GM18505 (cell line): ENCODE measurements around the gene POU3F3.

ENCODE experiments used
- ATAC-seq: cut with Tn5 transposase; IDR thresholded peaks from one replicate; pipeline ENCODE4 v1.9.1; 2021; ENCODE audit not compliant: unreplicated experiment
- POLR2A ChIP-seq: IDR thresholded peaks from 4 replicates; pipeline ENCODE4 v1.6.1; 2011; ENCODE audit warnings: borderline replicate concordance; ENCODE audit not compliant: insufficient read depth, insufficient read length; ENCODE audit errors: extremely low read depth

Gene POU3F3

DNA sequence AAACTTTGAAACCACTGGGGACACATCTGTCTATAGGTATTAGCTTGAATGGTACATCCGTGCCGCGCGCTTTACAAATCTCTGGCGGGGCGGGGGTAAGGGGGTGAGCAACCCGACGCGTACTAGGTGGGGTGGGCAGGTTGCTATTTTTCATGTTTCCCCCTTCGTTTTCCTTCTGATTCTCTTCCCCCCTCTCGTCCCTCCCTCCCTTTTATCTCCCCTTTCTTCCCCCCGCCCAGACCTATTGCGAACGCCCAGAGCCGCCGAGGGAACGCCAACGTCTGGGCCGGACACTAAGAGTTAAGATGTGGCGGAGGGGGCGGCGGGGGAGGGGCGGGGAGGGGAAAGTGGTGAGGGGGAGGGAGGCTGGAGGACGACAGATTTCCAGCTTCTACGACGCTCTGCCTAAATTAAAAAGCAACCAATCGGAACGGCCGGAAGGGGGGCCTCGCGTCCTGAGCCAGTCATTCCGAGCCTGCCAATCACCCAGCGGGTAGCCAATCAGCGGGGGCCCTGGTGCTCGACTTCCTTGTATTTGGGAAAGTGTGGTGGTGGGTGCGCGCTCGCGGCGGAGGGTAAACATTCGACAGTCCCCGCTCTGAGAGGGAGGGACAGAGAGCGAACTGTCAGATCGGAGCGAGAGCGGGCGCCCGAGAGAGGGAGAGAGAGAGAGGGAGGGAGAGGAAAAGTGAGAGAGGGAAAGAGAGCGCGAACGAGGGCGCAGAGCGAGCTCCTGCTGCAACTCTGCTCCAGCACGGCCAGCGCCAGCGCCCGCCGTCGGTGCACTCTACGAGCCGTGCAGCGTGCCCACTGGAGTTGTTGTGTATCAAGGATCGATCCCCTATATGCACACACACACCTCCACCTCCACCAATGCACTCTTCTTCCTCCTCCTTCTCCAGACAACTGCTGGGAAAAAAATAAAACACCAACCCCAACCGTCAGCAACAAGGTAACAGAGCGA lies at the start of gene POU3F3:
Gene POU3F3 (plus strand): TSS at position 582 of the 964 bp plus-strand sequence. CDS start 1,396 bp downstream, outside the sequence.
- ATAC-seq, result peak; percentile 51

DNA sequence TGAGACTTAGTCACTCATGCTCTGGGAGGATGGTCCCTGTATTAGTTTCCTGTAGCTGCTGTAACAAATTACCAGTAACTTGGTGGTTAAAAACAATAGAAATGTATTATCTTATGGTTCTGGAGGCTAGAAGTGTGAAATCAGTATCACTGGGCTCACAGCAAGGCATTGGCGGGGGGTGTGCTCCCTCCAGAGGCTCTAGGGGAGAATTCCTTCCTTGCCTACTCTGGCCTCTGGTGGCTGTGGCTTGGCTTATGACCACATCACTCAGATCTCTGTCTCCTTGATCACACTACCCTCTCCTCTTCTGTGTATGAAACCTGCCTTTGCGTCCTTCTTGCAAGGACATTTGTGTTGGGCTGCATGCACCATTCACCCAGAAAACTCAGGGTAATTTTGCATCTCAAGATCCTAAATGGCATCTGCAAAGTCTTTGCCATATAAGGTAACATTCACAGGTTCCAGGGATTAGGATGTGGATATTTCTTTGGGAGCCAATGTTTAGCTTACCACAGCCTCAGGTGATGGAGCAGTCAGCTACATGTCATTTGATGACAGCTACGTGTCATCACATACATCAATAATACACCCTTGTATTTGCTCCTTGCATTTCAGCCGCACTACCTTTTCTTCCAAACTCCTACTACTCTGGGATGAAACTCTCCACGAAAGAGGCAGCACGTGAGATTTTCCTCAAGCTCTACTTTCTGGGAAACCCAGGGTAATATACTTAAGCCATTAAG lies 49.6 kb upstream of the POU3F3 start:
- no peak for ATAC-seq
- TF ChIP-seq POLR2A, result no peak

More for the DNA sequence above, at the start of gene POU3F3:
- no peak for TF ChIP-seq POLR2A

- ATAC-seq, result no peak
- no peak for TF ChIP-seq POLR2A
Measured at GRCh38 chr2:104812286-104812685, 41.6 kb upstream of the POU3F3 start.

GRCh38 chr2:104816143-104816542 lies 37.8 kb upstream of the POU3F3 start:
- TF ChIP-seq POLR2A, result no peak
- ATAC-seq, result no peak

DNA sequence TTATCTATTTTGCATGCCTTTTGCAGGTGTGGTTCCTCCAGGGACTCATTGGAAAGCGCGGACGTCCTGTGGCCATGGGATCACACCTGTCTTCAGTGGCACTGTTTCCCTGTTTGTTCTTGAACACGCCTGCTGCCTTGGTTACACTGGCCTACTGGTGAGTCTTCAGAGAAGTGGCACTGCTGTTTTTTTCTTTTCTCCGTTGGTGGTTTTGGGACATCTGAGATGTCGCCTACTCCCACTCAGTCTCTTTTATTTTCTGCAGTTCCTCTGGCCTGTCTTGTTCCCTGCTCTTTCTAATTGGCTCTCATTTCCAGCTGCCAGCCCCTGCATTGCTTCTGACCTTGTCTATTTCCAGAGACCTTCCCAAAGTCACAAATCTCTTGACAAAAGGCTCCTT lies 35.7 kb upstream of the POU3F3 start:
- ATAC-seq, result no peak
- no peak for TF ChIP-seq POLR2A

DNA sequence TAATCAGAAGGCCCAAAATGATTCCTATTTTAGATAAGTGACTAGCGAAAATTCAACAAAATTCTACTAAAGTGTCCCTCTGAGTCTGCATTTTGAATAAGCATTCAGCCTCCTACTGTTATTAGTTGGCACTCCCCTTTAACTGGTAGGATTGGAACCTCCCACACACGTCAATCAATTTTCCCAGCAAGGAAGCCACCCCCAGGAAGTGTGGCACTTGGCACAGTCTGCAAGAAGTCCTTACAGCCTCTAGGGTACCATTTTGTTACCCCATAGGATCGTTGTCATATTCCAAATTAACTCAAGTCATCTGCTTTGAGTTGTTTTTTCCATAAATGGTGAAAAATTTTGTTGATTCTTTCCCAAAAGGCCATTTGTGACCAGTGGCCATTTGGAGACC lies 33.8 kb upstream of the POU3F3 start:
- ATAC-seq, result no peak
- TF ChIP-seq POLR2A, result no peak

DNA sequence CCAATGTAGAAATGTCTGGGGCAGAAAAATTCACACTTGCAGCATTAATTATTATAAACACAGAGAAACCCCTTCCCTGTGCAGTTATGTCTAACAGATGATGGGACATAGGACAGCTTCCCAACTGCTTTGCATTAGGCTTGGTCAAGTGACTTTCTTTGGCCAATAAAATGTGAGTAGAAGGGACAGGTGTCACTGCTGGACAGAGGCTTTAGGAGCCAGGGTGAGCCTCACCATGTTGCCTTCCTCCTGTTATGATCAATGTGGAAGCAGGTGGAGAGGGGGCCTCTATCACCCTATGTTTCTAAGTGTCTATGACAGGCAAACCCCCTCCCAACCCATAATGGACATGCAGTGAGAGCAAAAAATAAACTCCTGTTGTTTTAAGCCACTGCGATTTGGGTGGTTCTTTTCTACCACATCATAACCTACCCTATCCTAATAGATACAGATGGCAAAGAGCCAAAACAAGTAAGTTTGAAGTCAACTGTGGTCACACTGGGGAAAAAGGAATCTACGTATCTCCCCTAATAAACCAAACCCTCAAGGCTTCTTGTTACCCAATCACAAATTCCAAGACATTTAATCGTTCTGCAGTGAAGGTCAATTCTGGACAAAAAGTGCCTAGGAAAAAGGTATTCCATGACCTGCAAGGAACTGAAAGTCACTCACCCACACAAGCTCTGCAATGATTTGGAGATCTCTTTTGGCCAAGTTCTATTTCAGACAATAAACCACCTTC lies 28.6 kb upstream of the POU3F3 start:
- TF ChIP-seq POLR2A, result no peak
- ATAC-seq, result no peak

GRCh38 chr2:104826016-104826415 lies 27.9 kb upstream of the POU3F3 start:
- no peak for ATAC-seq
- no peak for TF ChIP-seq POLR2A

DNA sequence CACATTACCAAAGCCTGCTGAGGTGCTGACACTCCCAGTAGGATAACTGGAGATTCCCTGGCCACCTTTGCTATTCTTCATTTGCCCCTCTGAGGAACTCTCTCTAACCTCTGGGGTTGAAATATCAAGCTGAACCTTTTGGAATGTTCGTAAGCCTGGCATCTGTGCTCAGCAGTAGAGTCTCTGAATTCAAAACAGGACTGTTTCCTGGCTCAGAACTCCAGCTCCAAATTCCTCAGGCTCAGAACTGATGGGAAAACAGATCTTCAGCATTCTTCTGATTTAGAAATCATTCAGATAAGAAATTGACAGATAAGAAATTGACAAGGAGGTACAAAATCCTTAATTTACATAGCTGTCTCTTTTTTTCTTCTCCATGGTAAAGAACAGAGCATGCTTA lies 22.2 kb upstream of the POU3F3 start:
- ATAC-seq, result no peak
- no peak for TF ChIP-seq POLR2A

GRCh38 chr2:104834431-104835153 lies 19.3 kb upstream of the POU3F3 start:
- TF ChIP-seq POLR2A, result no peak
- ATAC-seq, result no peak

DNA sequence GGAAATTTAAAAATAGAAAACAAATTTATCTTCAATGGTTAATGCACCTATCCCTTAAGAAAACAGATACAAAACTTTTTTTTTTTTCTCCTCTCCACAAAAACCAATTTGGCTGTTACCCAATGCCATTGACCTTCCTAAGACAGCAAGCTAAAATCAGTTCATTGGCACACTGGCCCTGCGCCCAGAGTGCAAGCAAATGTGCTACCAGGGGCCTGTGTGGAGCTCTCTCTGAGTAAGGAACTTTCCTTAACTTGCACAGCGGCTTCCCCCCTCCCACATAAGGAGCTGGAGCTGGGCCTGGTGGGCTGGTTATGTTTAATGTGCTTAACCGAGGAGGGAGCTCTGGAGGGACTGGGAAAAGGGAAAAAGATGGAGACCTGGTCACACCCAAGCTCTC lies 17.6 kb upstream of the POU3F3 start:
- no peak for ATAC-seq
- no peak for TF ChIP-seq POLR2A

DNA sequence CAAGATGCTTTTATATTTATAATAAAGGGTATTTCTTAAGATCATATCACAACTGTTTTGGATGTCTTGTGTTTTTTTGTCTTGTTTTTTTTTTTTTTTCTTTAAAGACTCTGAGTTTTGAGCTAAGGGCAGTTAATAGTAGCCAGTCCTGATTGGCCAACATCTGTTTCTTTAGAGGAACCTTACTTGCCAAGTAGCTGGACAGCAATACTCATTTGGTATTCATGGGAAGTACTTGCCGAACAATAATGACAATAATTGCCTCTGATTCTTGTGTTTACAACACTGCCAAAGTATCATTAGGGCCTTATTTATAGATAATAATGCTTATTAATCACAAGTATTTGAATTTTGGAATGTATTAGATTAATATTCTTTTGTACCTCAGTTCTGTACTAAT lies 17.1 kb upstream of the POU3F3 start:
- TF ChIP-seq POLR2A, result no peak
- ATAC-seq, result no peak
